GM18951 (cell line): ENCODE measurements around the gene KIF6.
"Not testable (repeated sequence)": the region's sequence is repeated elsewhere in the genome, so short reads cannot be mapped to it uniquely, and the experiment has no call there.

Experiments
- POLR2A ChIP-seq: IDR thresholded peaks from 4 replicates; pipeline ENCODE4 v1.6.1; 2011; ENCODE audit warnings: mild to moderate bottlenecking; ENCODE audit not compliant: insufficient read length, insufficient read depth; ENCODE audit errors: extremely low read depth
- in situ Hi-C: fragments of 300-500 bp; cut with MboI; formaldehyde crosslinking; loops from one replicate; pipeline ENCODE4 v1.12.0; 2022; ENCODE audit warnings: low sequenced_read_pairs, mixed read lengths, inconsistent platforms; ENCODE audit not compliant: unreplicated experiment

Gene KIF6

DNA sequence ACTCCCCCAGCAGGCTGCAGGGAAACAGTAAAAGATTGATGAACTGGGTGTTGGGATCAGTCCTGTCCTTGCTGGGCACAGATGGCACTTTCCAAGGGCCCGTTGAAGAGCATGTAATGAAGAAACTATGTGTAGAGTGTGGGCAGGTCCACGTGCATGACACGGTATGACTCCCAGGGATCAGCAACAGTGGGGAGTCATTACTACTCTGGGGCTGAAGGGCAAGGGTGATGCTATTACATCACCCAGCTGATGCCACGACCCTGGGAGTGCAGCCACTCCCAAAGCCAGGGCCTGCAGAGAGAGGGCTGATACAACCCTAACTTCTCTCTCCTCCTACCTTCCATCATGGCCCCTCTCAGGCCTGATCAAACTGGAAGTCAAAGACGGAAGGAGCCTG lies 431.1 kb downstream of the KIF6 start:
- no peak for TF ChIP-seq POLR2A

DNA sequence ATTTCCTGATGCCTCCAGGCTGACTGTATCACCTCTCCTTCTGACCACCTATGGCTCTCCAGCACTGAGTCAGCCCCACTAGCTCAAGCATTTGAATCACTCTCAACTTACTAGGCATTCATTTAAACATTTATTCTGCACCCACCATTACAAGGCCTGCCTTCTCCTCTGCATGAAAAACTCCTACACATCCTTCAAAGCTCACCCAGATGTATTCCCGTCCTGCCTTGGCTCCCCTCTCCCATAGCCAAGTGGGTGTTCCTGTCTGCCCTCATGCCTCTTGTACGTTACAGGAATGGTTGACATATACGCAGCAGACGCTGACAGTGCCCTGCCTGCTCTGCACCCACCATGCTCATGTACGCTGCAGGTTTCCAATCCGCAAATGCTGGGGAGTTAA lies 432.6 kb downstream of the KIF6 start:
- TF ChIP-seq POLR2A, result no peak
- in situ Hi-C loops, result no loop called here

More for the DNA sequence above, 431.1 kb downstream of the KIF6 start:
- in situ Hi-C loops, result no loop called here

DNA sequence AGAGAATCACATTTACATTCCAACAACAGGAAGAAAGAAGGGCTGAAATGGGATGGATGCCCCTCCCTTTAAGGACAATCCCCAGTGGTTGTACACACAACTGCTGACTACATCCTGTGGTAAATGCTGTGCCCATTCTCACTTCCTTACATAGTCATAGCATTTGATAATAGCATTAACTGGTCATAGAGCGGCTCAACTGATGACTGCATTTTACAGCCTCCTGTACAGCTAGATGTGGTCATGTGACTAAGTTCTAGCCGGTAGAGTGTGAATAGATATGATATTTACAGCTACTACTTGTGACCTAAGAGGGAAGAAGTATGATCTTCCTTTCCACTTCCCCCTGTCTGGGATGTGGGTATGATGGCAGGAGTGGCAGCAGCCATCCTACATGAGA lies 435.7 kb downstream of the KIF6 start:
- in situ Hi-C loops, result no loop called here
- no peak for TF ChIP-seq POLR2A

DNA sequence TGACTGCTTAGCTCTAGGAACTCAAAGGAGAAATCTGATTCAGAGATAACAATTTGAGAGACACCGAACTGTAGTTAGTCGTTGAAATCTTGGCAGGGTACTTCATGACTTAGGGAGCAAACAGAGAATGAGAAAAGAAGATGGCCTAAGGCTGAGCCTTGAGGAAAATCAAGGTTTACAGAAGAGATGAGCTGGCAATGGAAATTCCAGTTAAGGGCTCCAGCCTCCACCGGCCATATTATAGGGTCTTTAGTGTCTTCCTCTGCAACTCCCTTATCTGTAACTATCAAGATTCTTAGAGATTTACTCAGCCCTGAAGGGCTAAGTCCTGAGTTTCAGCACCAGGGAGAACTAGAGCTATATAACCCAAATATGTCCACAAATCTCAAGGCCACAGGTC lies 437.6 kb downstream of the KIF6 start:
- TF ChIP-seq POLR2A, result no peak
- in situ Hi-C loops, result no loop called here

DNA sequence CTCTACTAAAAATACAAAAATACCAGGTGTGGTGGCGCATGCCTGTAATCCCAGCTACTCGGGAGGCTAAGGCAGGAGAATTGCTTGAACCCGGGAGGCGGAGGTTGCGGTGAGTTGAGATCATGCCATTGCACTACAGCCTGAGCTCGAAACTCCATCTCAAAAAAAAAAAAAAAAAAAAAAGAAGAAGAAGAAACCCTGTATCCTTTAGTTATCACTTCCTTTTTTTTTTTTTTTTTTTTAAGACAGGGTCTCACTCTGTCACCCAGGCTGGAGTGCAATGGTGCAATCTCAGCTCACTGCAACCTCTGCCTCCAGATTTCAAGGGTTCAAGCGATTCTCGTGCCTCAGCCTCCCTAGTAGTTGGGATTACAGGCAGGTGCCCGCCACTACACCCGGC lies 438.6 kb downstream of the KIF6 start:
- in situ Hi-C loops, result not testable (repeated sequence)

DNA sequence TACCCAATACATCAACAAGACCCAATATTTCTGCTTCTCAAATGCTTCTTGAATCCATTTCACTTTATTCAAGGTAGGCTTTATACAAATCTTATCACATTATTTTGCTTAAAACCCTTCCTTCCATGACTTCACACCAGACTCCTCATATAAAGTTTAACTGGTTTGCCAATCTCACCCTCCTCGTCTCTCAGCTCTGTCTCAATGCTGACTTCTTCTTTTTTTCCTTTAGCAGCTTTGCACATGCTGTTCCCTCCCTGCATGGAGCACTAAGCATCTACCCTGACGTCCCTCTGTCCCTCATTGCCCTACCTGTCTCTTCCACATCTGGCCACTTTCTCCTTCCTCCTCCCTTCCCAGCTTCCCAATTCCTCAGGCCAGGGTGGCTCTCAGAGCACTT lies 442.4 kb downstream of the KIF6 start:
- in situ Hi-C loops, result no loop called here
- TF ChIP-seq POLR2A, result no peak

DNA sequence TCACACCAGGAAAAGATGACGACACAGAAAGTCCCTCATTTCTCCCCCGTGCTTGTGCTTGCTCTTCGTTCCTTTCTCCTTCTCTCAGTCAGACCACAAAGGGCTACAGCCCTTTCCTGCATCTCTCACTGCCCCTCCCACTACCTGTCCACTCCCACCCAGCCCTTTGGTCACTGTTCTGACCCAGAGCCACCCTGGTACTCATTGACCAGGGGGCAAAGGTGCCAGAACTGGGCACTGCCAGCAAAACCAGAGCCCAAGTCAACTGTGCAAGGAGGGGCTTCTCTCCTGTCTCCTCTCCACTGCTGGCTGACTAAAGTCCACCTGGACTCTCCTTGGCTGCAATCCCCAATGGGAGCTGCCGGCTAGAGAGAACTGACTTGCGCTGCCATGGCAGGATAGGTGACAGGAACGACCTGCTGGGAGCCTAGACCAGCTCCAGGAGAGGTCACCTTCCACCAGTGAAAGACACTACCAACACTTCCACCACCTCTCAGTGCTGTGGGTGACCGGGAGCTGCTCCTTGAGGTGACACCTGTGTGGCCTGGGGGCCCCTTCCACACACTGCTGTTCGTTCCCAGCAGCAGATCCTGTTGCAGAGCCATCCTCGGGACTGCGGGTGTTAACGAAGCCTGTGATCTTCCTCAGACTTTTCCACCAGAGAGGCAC lies 443.8 kb downstream of the KIF6 start:
- in situ Hi-C loops, result no loop called here
- TF ChIP-seq POLR2A, result no peak

DNA sequence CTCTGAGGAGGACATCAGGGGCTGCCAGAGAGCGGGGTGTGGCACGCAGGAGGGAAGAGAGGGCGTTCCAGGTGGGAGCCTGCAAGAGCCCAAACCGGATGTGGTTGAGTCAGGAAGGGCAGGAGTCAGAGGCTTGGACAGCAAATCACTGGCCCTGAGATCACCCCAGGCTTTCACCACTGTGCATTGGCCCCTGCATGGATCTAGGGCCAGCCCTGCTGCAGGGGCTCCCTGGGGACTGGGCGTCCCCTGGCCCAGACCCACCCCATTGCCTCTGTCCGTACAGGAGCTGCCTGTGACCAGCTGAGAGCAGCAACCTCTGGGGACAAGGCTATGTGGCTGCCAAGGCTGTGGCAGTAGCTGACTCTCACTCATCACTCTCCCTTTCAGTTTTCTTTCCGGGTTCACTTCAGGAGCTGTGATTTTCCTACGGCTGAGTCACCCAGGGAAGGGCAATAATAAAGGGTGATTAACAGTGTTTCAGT lies 444.9 kb downstream of the KIF6 start:
- in situ Hi-C loops, result no loop called here
- no peak for TF ChIP-seq POLR2A
